ENCODE measurements around the gene ATF7IP2. TPM values are rescaled to one million over a fixed set of nuclear protein-coding genes. Genes with fewer than 3 reads are reported as not detected.

The ATF7IP2 gene
- total and polyA plus RNA-seq, 2 of the 13 experiments (the other 11 are each of a cell fraction or from before 2014, with no cell fraction given): 117 to 217 TPM

DNA sequence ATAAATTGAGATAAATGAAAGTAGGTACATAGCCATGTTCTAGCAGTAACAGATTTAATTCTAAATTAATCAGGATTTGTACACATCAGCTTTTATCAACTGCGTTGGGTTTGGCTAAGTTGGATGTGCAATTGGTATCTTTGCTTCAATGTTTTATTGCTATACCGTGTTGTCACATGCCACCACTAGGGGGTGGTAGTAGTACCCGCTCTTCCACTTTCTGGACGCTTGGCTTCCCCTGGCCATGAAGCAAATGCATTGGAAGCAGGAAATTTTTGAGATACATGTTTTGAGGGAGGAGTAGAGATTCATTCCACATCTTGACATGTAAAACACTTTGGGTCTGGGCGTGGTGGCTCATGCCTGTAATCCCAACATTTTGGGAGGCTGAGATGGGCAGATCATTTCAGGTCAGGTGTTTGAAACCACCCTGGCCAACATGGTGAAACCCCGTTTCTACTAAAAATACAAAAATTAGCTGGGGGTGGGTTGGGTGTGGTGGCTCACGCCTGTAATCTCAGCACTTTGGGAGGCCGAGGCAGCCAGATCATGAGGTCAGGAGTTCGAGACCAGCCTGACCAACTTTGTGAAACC lies 135.9 kb downstream of the ATF7IP2 start (continued):
- no peak for TF ChIP-seq ZSCAN20 (CRISPR knock-in tag; IDR thresholded peaks at IDR 0.05; ENCODE audit: borderline replicate concordance)
- TF ChIP-seq, protein P1, sequence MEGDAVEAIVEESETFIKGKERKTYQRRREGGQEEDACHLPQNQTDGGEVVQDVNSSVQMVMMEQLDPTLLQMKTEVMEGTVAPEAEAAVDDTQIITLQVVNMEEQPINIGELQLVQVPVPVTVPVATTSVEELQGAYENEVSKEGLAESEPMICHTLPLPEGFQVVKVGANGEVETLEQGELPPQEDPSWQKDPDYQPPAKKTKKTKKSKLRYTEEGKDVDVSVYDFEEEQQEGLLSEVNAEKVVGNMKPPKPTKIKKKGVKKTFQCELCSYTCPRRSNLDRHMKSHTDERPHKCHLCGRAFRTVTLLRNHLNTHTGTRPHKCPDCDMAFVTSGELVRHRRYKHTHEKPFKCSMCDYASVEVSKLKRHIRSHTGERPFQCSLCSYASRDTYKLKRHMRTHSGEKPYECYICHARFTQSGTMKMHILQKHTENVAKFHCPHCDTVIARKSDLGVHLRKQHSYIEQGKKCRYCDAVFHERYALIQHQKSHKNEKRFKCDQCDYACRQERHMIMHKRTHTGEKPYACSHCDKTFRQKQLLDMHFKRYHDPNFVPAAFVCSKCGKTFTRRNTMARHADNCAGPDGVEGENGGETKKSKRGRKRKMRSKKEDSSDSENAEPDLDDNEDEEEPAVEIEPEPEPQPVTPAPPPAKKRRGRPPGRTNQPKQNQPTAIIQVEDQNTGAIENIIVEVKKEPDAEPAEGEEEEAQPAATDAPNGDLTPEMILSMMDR (CRISPR knock-in tag; IDR thresholded peaks at IDR 0.05): peak; percentile 93
- TF ChIP-seq ZNF207 (IDR thresholded peaks at IDR 0.05; ENCODE audit: borderline replicate concordance): no peak
- TF ChIP-seq, protein P2, sequence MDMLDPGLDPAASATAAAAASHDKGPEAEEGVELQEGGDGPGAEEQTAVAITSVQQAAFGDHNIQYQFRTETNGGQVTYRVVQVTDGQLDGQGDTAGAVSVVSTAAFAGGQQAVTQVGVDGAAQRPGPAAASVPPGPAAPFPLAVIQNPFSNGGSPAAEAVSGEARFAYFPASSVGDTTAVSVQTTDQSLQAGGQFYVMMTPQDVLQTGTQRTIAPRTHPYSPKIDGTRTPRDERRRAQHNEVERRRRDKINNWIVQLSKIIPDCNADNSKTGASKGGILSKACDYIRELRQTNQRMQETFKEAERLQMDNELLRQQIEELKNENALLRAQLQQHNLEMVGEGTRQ (IDR thresholded peaks at IDR 0.05; ENCODE audit: low read depth, low read length): no peak; the same call in 1 of the 2 replicates
- TF ChIP-seq, protein P2 (CRISPR knock-in tag; IDR thresholded peaks at IDR 0.05; ENCODE audit: borderline replicate concordance): no peak
- no peak; the same call in 1 of the 2 replicates for TF ChIP-seq ZSCAN9 (CRISPR knock-in tag; IDR thresholded peaks at IDR 0.05; ENCODE audit: borderline replicate concordance)
- TF ChIP-seq PHF20 (CRISPR knock-in tag; IDR thresholded peaks at IDR 0.05): no peak
- TF ChIP-seq, protein P3, sequence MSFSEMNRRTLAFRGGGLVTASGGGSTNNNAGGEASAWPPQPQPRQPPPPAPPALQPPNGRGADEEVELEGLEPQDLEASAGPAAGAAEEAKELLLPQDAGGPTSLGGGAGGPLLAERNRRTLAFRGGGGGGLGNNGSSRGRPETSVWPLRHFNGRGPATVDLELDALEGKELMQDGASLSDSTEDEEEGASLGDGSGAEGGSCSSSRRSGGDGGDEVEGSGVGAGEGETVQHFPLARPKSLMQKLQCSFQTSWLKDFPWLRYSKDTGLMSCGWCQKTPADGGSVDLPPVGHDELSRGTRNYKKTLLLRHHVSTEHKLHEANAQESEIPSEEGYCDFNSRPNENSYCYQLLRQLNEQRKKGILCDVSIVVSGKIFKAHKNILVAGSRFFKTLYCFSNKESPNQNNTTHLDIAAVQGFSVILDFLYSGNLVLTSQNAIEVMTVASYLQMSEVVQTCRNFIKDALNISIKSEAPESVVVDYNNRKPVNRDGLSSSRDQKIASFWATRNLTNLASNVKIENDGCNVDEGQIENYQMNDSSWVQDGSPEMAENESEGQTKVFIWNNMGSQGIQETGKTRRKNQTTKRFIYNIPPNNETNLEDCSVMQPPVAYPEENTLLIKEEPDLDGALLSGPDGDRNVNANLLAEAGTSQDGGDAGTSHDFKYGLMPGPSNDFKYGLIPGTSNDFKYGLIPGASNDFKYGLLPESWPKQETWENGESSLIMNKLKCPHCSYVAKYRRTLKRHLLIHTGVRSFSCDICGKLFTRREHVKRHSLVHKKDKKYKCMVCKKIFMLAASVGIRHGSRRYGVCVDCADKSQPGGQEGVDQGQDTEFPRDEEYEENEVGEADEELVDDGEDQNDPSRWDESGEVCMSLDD (CRISPR knock-in tag; IDR thresholded peaks at IDR 0.05; ENCODE audit: borderline replicate concordance): no peak
- TF ChIP-seq ZNF33A (CRISPR knock-in tag; IDR thresholded peaks at IDR 0.05; ENCODE audit: borderline replicate concordance): no peak
- TF ChIP-seq, protein P4, sequence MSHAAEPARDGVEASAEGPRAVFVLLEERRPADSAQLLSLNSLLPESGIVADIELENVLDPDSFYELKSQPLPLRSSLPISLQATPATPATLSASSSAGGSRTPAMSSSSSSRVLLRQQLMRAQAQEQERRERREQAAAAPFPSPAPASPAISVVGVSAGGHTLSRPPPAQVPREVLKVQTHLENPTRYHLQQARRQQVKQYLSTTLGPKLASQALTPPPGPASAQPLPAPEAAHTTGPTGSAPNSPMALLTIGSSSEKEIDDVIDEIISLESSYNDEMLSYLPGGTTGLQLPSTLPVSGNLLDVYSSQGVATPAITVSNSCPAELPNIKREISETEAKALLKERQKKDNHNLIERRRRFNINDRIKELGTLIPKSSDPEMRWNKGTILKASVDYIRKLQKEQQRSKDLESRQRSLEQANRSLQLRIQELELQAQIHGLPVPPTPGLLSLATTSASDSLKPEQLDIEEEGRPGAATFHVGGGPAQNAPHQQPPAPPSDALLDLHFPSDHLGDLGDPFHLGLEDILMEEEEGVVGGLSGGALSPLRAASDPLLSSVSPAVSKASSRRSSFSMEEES (CRISPR knock-in tag; IDR thresholded peaks at IDR 0.05): 0 out of 2 replicates have a peak, but pooled peaks have one; percentile 31
- no peak for TF ChIP-seq ZNF678 (CRISPR knock-in tag; IDR thresholded peaks at IDR 0.05)
- TF ChIP-seq SMAD9 (CRISPR knock-in tag; IDR thresholded peaks at IDR 0.05): 0 out of 2 replicates have a peak, but pooled peaks have one; percentile 24
- no peak for TF ChIP-seq ZNF34 (CRISPR knock-in tag; IDR thresholded peaks at IDR 0.05; ENCODE audit: borderline replicate concordance)
- TF ChIP-seq RXRB (CRISPR knock-in tag; IDR thresholded peaks at IDR 0.05; ENCODE audit: borderline replicate concordance): no peak
- TF ChIP-seq, protein P5, sequence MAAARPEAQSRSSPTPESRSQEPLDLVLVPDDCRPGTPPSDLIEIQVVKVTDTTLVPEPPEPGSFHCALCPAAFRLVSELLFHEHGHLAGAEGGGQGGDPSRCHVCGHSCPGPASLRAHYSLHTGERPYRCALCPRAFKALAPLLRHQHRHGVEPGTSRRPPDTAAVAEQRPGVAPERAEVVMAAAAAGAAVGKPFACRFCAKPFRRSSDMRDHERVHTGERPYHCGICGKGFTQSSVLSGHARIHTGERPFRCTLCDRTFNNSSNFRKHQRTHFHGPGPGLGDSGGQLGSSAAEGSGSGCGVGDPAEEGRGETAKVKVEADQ (CRISPR knock-in tag; IDR thresholded peaks at IDR 0.05; ENCODE audit: borderline replicate concordance): no peak
- TF ChIP-seq ZNF331 (CRISPR knock-in tag; IDR thresholded peaks at IDR 0.05): no peak; the same call in 1 of the 2 replicates
- no peak for TF ChIP-seq SAFB2 (CRISPR knock-in tag; IDR thresholded peaks at IDR 0.05; ENCODE audit: borderline replicate concordance, low read depth)
- TF ChIP-seq NCOA2 (CRISPR knock-in tag; IDR thresholded peaks at IDR 0.05): no peak
- TF ChIP-seq ZNF251 (CRISPR knock-in tag; IDR thresholded peaks at IDR 0.05): no peak
- TF ChIP-seq, protein P6, sequence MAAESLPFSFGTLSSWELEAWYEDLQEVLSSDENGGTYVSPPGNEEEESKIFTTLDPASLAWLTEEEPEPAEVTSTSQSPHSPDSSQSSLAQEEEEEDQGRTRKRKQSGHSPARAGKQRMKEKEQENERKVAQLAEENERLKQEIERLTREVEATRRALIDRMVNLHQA (CRISPR knock-in tag; IDR thresholded peaks at IDR 0.05): no peak
- TF ChIP-seq DNMT3B (CRISPR knock-in tag; conservative IDR thresholded peaks at IDR 0.05): no peak
